ENCODE measurements around the gene RALGDS.

Gene RALGDS

GRCh38 chr9:133160742-133161546, 39.9 kb upstream of the RALGDS start:
- no peak overlapping the region for H3K4me3 ChIP-seq (ENCODE audit: low read depth, low read length)
- TF ChIP-seq, protein P1, sequence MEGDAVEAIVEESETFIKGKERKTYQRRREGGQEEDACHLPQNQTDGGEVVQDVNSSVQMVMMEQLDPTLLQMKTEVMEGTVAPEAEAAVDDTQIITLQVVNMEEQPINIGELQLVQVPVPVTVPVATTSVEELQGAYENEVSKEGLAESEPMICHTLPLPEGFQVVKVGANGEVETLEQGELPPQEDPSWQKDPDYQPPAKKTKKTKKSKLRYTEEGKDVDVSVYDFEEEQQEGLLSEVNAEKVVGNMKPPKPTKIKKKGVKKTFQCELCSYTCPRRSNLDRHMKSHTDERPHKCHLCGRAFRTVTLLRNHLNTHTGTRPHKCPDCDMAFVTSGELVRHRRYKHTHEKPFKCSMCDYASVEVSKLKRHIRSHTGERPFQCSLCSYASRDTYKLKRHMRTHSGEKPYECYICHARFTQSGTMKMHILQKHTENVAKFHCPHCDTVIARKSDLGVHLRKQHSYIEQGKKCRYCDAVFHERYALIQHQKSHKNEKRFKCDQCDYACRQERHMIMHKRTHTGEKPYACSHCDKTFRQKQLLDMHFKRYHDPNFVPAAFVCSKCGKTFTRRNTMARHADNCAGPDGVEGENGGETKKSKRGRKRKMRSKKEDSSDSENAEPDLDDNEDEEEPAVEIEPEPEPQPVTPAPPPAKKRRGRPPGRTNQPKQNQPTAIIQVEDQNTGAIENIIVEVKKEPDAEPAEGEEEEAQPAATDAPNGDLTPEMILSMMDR (IDR thresholded peaks at IDR 0.05; ENCODE audit: low read depth, low read length): peak; percentile 86
- in situ Hi-C loops (cut with HindIII; ENCODE audit: low sequenced_read_pairs): no loop called here
- DNase-seq (ENCODE audit: low read depth, low spot score): peak; percentile 57

DNA sequence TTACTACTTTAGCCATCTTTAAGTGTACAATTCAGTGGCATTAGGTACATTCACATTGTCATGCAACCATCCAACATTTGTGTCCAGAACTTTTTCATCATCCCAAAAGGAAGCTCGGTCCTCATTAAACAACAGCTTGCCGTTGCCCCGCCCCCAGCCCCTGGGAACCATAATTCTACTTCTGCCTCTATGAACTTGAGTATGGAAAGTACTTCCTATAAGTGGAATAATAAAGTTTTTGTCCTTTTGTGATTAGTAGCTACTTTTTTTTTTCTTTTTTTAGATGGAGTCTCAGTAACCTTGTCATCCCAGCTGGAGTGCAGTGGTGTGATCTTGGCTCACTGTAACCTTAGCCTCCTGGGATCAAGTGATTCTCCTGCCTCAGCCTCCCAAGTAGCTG, 37.7 kb upstream of the RALGDS start:
- in situ Hi-C loops (cut with HindIII; ENCODE audit: low sequenced_read_pairs): no loop called here
- DNase-seq (ENCODE audit: low read depth, low spot score): no peak
- H3K4me3 ChIP-seq (ENCODE audit: low read depth, low read length): no peak overlapping the region
- TF ChIP-seq, protein P1 (IDR thresholded peaks at IDR 0.05; ENCODE audit: low read depth, low read length): no peak

GRCh38 chr9:133155156-133155555, 34.1 kb upstream of the RALGDS start:
- H3K4me3 ChIP-seq (ENCODE audit: low read depth, low read length): no peak overlapping the region
- TF ChIP-seq, protein P1 (IDR thresholded peaks at IDR 0.05; ENCODE audit: low read depth, low read length): no peak
- in situ Hi-C loops (cut with HindIII; ENCODE audit: low sequenced_read_pairs): no loop called here
- DNase-seq (ENCODE audit: low read depth, low spot score): no peak

- TF ChIP-seq, protein P1 (IDR thresholded peaks at IDR 0.05; ENCODE audit: low read depth, low read length): no peak
- in situ Hi-C loops (cut with HindIII; ENCODE audit: low sequenced_read_pairs): no loop called here
- no peak overlapping the region for H3K4me3 ChIP-seq (ENCODE audit: low read depth, low read length)
- DNase-seq (ENCODE audit: low read depth, low spot score): no peak
Measured at GRCh38 chr9:133154097-133154989, 33.3 kb upstream of the RALGDS start.

GRCh38 chr9:133153227-133154096, 32.4 kb upstream of the RALGDS start:
- in situ Hi-C loops (cut with HindIII; ENCODE audit: low sequenced_read_pairs): no loop called here
- TF ChIP-seq, protein P1 (IDR thresholded peaks at IDR 0.05; ENCODE audit: low read depth, low read length): no peak
- no peak for DNase-seq (ENCODE audit: low read depth, low spot score)

More at GRCh38 chr9:133153227-133154096, 32.4 kb upstream of the RALGDS start:
- no peak overlapping the region for H3K4me3 ChIP-seq (ENCODE audit: low read depth, low read length)
